Lower leg skin (tissue), 4 donors: ENCODE data around the gene SBNO1. TPM values are rescaled to one million over a fixed set of nuclear protein-coding genes. Genes with fewer than 3 reads are reported as not detected.

ENCODE experiments used
- total RNA-seq, 4 donors: library from RNA; depleted of rRNA; stranded (reverse); fragments of >200 nt; gene quantifications; one replicate each; pipeline ENCODE4 v1.1.0, GENCODE V29; 2016

The SBNO1 gene
- total RNA-seq, 4 donors from 2014 or later = 18.6 to 22.3 (median 20.8) TPM

Other genes starting within 250 kb of the SBNO1 start
- 1 to 10 TPM; 3.2 to 6.5 (median 4.2) TPM for gene PITPNM2, start 213.8 kb downstream of the SBNO1 start, total RNA-seq
- 10 to 100 TPM in 1 of 4 donors, 1 to 10 TPM in 3; 3.5 to 16.8 (median 9.8) TPM for gene MPHOSPH9, start 131.7 kb downstream of the SBNO1 start, total RNA-seq
- gene MTRFR, start 131.4 kb downstream of the SBNO1 start, total RNA-seq = 10 to 100 TPM in 3 of 4 donors, 1 to 10 TPM in 1; 9.8 to 27.0 (median 11.8) TPM
- gene CDK2AP1, start 93.0 kb downstream of the SBNO1 start, total RNA-seq = 10 to 100 TPM; 35.3 to 85.6 (median 56.3) TPM
- 10 to 100 TPM; 49.3 to 69.3 (median 62.5) TPM for gene KMT5A, start 19.3 kb upstream of the SBNO1 start, total RNA-seq
- 1 to 10 TPM; 2.8 to 5.6 (median 4.2) TPM for gene RILPL2, start 71.8 kb upstream of the SBNO1 start, total RNA-seq
- gene SNRNP35, start 93.3 kb upstream of the SBNO1 start, total RNA-seq = 10 to 100 TPM; 15.6 to 43.1 (median 22.9) TPM
- 10 to 100 TPM; 12.0 to 27.9 (median 15.4) TPM for gene RILPL1, start 168.9 kb upstream of the SBNO1 start, total RNA-seq
- 100 to 1,000 TPM in 2 of 4 donors, 10 to 100 TPM in 2; 64.9 to 114 (median 96.5) TPM for gene TMED2, start 219.7 kb upstream of the SBNO1 start, total RNA-seq
- 10 to 100 TPM; 15.7 to 67.6 (median 21.0) TPM for gene DDX55, start 237.3 kb upstream of the SBNO1 start, total RNA-seq